Measurements from ENCODE around the gene COA1. TPM values are rescaled to one million over a fixed set of nuclear protein-coding genes. Genes with fewer than 3 reads are reported as not detected.

The COA1 gene
- polyA plus RNA-seq, 3 donors = 25.6 to 57.8 (median 56.2) TPM

DNA sequence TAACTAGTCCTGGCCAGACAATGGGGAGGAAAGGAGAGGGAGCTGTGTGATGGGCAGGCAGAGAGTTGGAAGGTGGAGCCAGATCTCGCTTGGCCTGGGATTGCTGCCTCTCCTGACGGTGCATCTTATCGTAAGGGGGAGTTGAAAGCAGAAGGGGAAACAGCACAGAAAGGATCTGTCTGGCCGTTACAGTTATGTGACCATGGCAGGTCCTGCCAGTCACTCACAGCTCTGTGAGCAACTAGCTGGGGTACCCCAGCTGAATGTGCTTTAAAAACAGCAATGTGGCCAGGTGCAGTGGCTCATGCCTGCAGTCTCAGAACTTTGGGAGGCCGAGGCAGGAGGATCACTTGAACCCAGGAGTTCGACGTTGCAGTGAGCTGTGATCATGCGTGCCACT is 37.2 kb upstream of the COA1 start:
- H3K9me3 ChIP-seq (replicated peaks in 1 of 2; ENCODE audit: control insufficient read depth in 1 of 2, insufficient read depth in 1 of 2, low read length in 2 of 2) = no peaks in the 10 kb centered on the region
- Mint-ChIP-seq H3K36me3 (peaks cover 21 to 41% of the 10 kb centered on the region in 2 donors), H3K4me3 (no peak overlapping the region), H3K27me3 (ENCODE audit: low read depth in 3 of 3) (peaks cover 0 to 2% (median 0%) of the 10 kb centered on the region in 3 donors), H3K9me3 (no peaks in the 10 kb centered on the region), H3K4me1 (peaks cover 81% of the 10 kb centered on the region), H3K27ac (peak overlapping the region in 6 of 7 donors; percentile 31 to 88 (median 84))
- H3K4me3 ChIP-seq (replicated peaks in 1 of 3; ENCODE audit: low read depth in 2 of 3, low read length in 3 of 3) = no peak overlapping the region
- 37% methylated on average over 8 of the region's 8 CpGs for WGBS (ENCODE audit: insufficient coverage)
- H3K36me3 ChIP-seq (replicated peaks in 1 of 2; ENCODE audit: control insufficient read depth in 1 of 2, insufficient read depth in 2 of 2, low read length in 2 of 2) = peaks cover 8 to 20% of the 10 kb centered on the region in 2 donors
- TF ChIP-seq, protein P1, sequence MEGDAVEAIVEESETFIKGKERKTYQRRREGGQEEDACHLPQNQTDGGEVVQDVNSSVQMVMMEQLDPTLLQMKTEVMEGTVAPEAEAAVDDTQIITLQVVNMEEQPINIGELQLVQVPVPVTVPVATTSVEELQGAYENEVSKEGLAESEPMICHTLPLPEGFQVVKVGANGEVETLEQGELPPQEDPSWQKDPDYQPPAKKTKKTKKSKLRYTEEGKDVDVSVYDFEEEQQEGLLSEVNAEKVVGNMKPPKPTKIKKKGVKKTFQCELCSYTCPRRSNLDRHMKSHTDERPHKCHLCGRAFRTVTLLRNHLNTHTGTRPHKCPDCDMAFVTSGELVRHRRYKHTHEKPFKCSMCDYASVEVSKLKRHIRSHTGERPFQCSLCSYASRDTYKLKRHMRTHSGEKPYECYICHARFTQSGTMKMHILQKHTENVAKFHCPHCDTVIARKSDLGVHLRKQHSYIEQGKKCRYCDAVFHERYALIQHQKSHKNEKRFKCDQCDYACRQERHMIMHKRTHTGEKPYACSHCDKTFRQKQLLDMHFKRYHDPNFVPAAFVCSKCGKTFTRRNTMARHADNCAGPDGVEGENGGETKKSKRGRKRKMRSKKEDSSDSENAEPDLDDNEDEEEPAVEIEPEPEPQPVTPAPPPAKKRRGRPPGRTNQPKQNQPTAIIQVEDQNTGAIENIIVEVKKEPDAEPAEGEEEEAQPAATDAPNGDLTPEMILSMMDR (IDR thresholded peaks at IDR 0.05) = no peak
- H3K27ac ChIP-seq (ENCODE audit: low read depth in 1 of 2, low read length in 2 of 2) = peak overlapping the region in 1 of 2 donors; percentile 30
- H3K79me2 ChIP-seq (ENCODE audit: insufficient read depth, low read length) = peaks cover 85% of the 10 kb centered on the region
- H3K9ac ChIP-seq (ENCODE audit: insufficient read depth, low read length, poor library complexity, severe bottlenecking) = no peak overlapping the region
- no peak overlapping the region for H3K4me2 ChIP-seq (replicated peaks; ENCODE audit: extremely low read depth, low read length, poor library complexity, severe bottlenecking)
- peaks cover 65 to 74% of the 10 kb centered on the region in 2 donors for H3K4me1 ChIP-seq (ENCODE audit: control insufficient read depth in 1 of 2, insufficient read depth in 2 of 2, low read length in 2 of 2)
- no peaks in the 10 kb centered on the region for H3K27me3 ChIP-seq (ENCODE audit: control insufficient read depth in 2 of 2, insufficient read depth in 2 of 2, low read length in 2 of 2)
- intact Hi-C loops (cut with micrococcal nuclease) = no loop called here
- H4K20me1 ChIP-seq (ENCODE audit: insufficient read depth, low read length) = peaks cover 26% of the 10 kb centered on the region
- DNase-seq = no peak
- no peak overlapping the region for H2AFZ ChIP-seq (ENCODE audit: insufficient read depth, low read depth, low read length, poor library complexity, severe bottlenecking)

DNA sequence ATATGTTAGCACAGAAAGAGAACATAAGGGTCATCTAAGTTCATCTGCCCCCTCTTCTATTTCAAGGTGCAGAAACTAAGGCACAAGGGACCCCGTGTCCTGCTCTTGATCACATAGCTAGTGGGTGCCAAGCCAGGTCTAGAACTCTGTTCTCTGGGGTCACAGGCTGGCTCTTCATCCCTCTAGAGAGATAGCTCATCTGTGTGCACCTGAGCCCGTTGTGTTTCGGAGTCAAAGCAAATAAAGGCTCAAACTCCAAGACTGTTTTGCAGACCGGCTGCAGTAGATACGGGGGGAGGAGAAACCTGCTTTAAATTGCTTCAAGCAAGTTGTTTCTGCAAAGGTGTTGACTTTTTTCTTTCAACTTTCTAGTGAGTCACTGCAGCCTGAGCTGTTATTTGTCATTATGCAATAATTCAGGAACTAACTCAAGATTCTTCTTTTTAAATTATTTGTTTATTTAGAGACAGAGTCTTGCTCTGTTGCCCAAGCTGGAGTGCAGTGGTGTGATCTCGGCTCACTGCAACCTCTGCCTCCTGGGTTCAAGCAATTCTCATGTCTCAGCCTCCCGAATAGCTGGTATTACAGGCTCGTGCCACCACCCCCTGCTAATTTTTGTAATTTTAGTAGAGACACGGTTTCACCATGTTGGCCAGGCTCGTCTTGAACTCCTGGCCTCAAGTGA is 35.6 kb upstream of the COA1 start:
- Histone ChIP-seq H3K79me2 (ENCODE audit: insufficient read depth, low read length) (peaks cover 91% of the 10 kb centered on the region), H3K27me3 (ENCODE audit: control insufficient read depth in 2 of 2, insufficient read depth in 2 of 2, low read length in 2 of 2) (no peaks in the 10 kb centered on the region), H3K9ac (ENCODE audit: insufficient read depth, low read length, poor library complexity, severe bottlenecking) (peak overlapping the region; percentile 48), H4K20me1 (ENCODE audit: insufficient read depth, low read length) (peaks cover 11% of the 10 kb centered on the region), H3K9me3 (replicated peaks in 1 of 2; ENCODE audit: control insufficient read depth in 1 of 2, insufficient read depth in 1 of 2, low read length in 2 of 2) (no peaks in the 10 kb centered on the region), H3K36me3 (replicated peaks in 1 of 2; ENCODE audit: control insufficient read depth in 1 of 2, insufficient read depth in 2 of 2, low read length in 2 of 2) (peaks cover 0 to 8% of the 10 kb centered on the region in 2 donors), H2AFZ (ENCODE audit: insufficient read depth, low read depth, low read length, poor library complexity, severe bottlenecking) (no peak overlapping the region), H3K4me3 (replicated peaks in 1 of 3; ENCODE audit: low read depth in 2 of 3, low read length in 3 of 3) (peak overlapping the region; percentile 2 to 65 (median 36)), H3K4me2 (replicated peaks; ENCODE audit: extremely low read depth, low read length, poor library complexity, severe bottlenecking) (peak overlapping the region; percentile 73), H3K27ac (ENCODE audit: low read depth in 1 of 2, low read length in 2 of 2) (peak overlapping the region; percentile 81 to 84), H3K4me1 (ENCODE audit: control insufficient read depth in 1 of 2, insufficient read depth in 2 of 2, low read length in 2 of 2) (peaks cover 76 to 89% of the 10 kb centered on the region in 2 donors)
- DNase-seq = peak; percentile 51 to 77 (median 71)
- TF ChIP-seq, protein P1 (IDR thresholded peaks at IDR 0.05) = no peak
- intact Hi-C loops (cut with micrococcal nuclease) = no loop called here
- Mint-ChIP-seq H3K36me3 (peaks cover 15 to 32% of the 10 kb centered on the region in 2 donors), H3K27me3 (ENCODE audit: low read depth in 3 of 3) (peaks cover 0 to 1% (median 0%) of the 10 kb centered on the region in 3 donors), H3K4me1 (peaks cover 85% of the 10 kb centered on the region), H3K27ac (peak overlapping the region; percentile 91 to 97 (median 96)), H3K4me3 (peak overlapping the region; percentile 71 to 86), H3K9me3 (no peaks in the 10 kb centered on the region)
- 72% methylated on average over 5 of the region's 10 CpGs for WGBS (ENCODE audit: insufficient coverage)
